HFF-Myc (cell line): ENCODE data around the gene PRSS3.
A peak's percentile ranks its signal among the peaks of the same experiment; 100 is the strongest.
"Not testable (repeated sequence)": the region's sequence is repeated elsewhere in the genome, so short reads cannot be mapped to it uniquely, and the experiment has no call there.

Experiments used
- DNase-seq: peaks from one replicate; pipeline ENCODE4 v3.0.0-alpha.2; 2011; ENCODE audit warnings: low read depth; ENCODE audit errors: extremely low read depth
- H3K4me3 ChIP-seq: replicated peaks from 2 replicates; pipeline ENCODE4 v1.5.1; 2011; ENCODE audit warnings: low read depth, mild to moderate bottlenecking, control low read depth, low read length
- TF ChIP-seq, protein P1 (sequence below): IDR thresholded peaks from 2 replicates; pipeline ENCODE4 v1.5.1; 2012; ENCODE audit warnings: mild to moderate bottlenecking, low read depth, low read length, control low read depth; ENCODE audit errors: missing control alignments

The PRSS3 gene

DNA sequence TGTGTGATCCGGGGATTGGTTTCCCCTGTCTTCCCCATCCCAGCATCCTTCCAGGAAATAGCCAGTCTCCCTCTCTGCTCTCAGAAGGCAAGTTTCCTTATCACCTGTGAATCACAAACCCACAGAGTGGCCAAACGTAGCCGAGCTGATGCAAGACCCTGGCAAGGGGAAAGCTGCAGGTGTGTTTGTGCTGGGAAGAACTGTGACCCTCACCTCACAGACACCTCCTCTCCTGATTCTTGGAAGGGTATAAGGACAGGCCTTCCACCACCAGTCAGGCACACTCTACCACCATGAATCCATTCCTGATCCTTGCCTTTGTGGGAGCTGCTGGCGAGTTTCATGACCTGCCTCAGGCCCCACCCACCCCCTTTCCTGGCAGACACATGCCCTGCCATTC is at the start of gene PRSS3:
PRSS3 (plus strand) TSS at position 281 of the 400 bp plus-strand sequence; CDS start at position 294, 13 bp downstream.
- H3K4me3 ChIP-seq: no peak within 1 kb of the TSS
- TF ChIP-seq, protein P1, sequence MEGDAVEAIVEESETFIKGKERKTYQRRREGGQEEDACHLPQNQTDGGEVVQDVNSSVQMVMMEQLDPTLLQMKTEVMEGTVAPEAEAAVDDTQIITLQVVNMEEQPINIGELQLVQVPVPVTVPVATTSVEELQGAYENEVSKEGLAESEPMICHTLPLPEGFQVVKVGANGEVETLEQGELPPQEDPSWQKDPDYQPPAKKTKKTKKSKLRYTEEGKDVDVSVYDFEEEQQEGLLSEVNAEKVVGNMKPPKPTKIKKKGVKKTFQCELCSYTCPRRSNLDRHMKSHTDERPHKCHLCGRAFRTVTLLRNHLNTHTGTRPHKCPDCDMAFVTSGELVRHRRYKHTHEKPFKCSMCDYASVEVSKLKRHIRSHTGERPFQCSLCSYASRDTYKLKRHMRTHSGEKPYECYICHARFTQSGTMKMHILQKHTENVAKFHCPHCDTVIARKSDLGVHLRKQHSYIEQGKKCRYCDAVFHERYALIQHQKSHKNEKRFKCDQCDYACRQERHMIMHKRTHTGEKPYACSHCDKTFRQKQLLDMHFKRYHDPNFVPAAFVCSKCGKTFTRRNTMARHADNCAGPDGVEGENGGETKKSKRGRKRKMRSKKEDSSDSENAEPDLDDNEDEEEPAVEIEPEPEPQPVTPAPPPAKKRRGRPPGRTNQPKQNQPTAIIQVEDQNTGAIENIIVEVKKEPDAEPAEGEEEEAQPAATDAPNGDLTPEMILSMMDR: no peak
- no peak for DNase-seq

DNA sequence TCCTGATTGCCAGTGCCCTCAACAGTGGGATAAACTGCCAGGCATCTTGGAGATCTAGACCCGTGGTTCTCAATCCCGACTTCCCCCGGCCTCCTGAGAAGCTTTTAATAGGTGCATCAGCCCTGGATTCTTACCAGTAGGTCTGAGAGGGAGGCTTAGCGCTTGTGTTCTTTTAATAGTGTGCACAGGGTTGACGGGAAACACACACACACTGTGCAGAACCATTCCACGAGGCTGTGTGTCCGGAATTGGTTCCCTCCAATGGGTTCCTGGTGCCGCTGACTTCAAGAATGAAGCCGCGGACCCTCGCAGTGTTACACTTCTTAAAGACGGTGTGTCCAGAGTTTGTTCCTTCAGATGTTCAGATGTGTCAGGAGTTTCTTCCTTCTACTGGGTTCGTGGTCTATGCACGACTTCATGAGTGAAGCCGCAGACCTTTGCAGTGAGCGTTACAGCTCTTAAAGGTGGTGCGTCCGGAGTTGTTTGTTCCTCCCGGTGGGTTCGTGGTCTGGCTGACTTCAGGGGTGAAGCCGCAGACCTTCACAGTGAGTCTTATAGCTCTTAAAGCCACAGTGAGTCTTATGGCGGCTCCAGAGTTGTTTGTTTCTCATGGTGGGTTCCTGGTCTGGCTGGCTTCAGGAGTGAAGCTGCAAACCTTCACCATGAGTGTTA is 46.6 kb upstream of the PRSS3 start:
- TF ChIP-seq, protein P1: no peak
- no peak overlapping the region for H3K4me3 ChIP-seq
- no peak for DNase-seq

DNA sequence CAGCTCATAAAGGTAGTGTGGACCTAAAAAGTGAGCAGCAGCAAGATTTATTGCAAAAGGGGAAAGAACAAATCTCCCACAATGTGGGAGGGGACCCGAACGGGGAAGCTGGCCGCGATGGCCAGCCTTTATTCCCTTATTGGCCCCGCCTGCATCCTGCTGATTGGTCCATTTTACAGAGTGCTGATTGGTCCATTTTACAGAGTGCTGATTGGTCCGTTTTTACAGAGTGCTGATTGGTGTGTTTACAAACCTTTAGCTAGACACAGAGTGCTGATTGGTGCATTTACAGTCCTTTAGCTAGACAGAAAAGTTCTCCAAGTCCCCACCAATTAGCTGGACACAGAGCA is 46.1 kb upstream of the PRSS3 start:
- not testable (repeated sequence) for H3K4me3 ChIP-seq, DNase-seq

DNA sequence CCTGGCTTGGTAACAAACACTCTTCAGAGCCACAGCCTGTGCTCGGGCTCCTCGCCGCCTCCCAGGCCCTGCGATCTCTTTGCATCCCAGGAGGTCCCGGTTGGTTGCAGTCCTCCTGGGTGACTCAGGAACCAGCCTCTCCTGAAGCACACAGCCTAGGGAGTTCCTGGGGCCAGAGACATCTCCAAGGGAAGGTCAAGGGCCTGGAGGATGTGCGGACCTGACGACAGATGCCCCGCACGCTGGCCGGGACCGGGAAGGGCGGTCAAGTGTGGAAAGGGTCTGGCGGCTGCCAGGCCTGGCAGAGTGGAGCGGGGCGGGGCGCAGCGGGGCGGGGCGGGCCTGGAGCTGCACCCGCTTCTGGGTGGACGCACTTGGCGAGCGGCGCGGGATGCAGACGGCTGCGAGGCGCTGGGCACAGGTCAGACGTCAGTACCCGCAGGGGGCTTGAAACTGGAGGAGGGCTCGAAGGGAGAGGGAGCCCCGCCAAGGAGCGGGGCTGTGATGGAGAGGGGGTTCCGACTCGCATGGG is 45.0 kb upstream of the PRSS3 start:
- DNase-seq: no peak
- TF ChIP-seq, protein P1: no peak
- H3K4me3 ChIP-seq: peak overlapping the region; percentile 57

DNA sequence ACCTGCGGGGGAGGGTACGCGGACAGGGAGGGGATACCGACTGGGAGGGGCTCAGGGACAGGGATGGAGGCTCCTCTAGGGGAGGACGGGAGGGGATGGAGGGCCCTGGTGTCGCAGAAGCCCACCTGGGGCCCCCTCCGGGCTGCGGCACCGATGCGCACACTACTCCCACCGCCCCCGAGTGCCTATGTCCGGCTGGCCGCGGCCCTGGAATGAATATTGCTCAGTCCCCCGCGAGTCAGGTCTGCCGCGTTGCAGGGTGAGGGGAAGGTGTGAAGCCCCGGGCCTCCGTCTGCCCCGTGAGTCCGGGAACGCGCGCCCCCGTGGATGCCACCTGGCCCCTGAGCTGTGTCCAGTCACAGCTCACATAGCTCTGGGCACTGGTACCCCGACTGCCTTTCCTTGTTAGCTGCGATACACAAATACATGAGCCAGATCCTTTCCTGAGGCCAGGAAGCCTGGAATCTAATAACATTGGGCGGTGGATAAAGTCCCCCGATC is 44.5 kb upstream of the PRSS3 start:
- TF ChIP-seq, protein P1: no peak
- no peak for DNase-seq
- peak overlapping the region; percentile 57 for H3K4me3 ChIP-seq

DNA sequence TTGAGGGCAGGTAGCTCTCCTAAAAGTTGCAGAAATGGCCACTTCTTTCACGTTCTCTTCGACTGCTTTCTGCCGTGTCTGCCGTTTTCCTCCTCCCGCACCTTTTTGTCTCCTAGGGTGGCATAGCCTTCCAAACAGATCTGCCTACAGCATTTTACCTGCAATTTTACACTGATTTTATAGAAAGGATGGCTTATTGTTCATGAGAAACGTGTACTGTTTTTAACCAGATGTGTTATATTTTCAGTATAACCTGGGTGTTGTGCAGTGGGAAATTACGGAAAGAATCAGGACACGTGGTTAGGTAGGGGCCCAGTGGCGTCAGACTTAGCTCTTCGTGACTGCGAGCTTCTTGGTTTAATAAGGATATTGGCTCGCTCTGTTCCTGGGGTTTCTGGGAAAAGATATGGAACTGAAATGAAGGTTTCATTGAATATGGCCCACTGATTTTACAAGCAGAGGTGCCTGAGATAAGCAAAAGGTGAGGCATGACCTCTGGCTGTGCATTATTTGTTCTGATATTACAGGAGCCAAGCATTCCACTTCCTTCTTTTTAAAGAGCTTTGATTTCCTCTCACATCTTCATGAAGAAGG is 43.7 kb upstream of the PRSS3 start:
- peak overlapping the region; percentile 57 for H3K4me3 ChIP-seq
- TF ChIP-seq, protein P1: no peak
- no peak for DNase-seq

DNA sequence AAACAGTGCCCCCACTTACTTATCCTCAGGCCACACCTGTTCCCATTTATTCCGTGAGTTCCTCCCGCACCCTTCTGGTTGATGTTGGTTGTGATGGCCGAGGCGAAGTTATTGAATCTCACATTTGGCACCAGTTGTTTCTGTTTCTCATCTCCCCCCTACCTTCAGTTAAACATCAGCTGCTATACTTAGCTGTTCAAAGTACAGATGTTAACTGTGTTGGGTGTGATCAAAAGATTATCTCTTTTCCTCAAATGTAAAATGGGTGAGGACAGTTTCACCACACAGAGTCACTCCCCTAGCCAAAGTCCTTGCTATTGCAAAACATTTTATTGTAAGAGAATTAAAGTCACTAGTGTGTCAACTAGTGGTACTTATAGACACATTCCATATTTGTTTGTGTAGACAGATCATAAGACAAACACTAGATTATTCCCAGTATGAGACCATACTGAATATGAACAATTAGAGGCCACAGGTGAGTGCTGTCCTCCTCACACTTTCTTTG is 43.2 kb upstream of the PRSS3 start:
- TF ChIP-seq, protein P1: no peak

DNA sequence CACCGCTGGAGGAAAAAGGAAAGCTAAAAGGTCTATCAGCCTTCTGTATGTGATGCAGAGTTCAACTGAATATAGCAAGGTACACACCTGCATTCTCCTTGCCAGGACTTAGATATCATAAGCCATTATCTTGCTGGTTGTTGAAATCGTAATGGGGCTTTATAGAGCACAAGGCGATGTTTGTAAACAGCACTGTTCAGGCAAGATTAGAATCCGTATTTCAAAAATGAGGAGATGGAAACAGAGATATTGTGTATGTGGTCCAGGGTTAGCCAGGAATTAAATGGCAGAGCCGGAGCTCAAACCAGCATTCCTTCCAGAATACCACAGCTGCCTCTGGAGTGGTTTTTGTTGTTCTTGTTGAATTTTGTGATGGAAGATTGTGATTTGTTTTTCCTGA is 42.6 kb upstream of the PRSS3 start:
- H3K4me3 ChIP-seq, DNase-seq: not testable (repeated sequence)

More for the DNA sequence above, 43.2 kb upstream of the PRSS3 start:
- DNase-seq: no peak
- H3K4me3 ChIP-seq: no peak overlapping the region; the same call in 1 of the 2 replicates

DNA sequence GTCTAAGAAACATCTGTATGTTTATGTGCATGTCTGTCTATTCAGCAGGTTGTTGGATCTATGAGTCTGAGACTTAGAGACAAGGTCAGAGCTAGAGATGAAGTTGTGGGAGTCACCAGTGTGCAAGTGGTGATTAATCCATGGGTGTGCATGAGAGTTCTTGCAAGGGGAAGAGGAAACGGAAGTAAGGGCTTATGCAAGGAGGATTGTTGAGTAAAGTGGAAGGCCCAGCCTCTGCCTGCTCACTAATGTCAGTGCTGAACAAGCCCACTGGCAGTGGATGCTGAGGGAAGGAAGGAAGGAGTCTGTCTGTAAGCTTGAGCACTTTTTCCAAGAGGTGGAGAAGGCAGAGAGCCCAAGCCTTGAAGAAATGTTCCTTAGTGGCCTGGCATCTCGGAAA is 35.7 kb upstream of the PRSS3 start:
- DNase-seq, H3K4me3 ChIP-seq: not testable (repeated sequence)
